MM.1S (cell line): ENCODE data around the gene PTPRO.

Experiments
- DNase-seq: peaks from one replicate; pipeline ENCODE4 v3.0.0-alpha.2; 2015
- H2AFZ ChIP-seq: fragments of 300-600 bp; sonication (generic); 2 replicates; pipeline ENCODE4 v1.6.0; 2016; ENCODE audit warnings: antibody characterized with exemption, low read length
- H3F3A ChIP-seq: fragments of 300-600 bp; sonication (generic); 2 replicates; pipeline ENCODE4 v1.6.1; 2016; ENCODE audit warnings: mild to moderate bottlenecking, antibody characterized with exemption, low read length, moderate library complexity, mixed read lengths; ENCODE audit not compliant: insufficient read depth
- H3K27ac ChIP-seq: fragments of 300-600 bp; sonication (generic); 2 replicates; pipeline ENCODE4 v1.5.1; 2016; ENCODE audit warnings: mild to moderate bottlenecking, low read length
- H3K27me3 ChIP-seq: fragments of 300-600 bp; sonication (generic); replicated peaks from 2 replicates; pipeline ENCODE4 v1.6.0; 2016; ENCODE audit warnings: low read length; ENCODE audit not compliant: insufficient read depth
- H3K36me3 ChIP-seq: fragments of 300-600 bp; sonication (generic); replicated peaks from 2 replicates; pipeline ENCODE4 v1.6.1; 2016; ENCODE audit warnings: mild to moderate bottlenecking, low read length, mixed read lengths; ENCODE audit not compliant: insufficient read depth
- H3K4me1 ChIP-seq: fragments of 300-600 bp; sonication (generic); 2 replicates; pipeline ENCODE4 v1.6.1; 2016; ENCODE audit warnings: low read length, mixed read lengths
- H3K4me2 ChIP-seq: fragments of 300-600 bp; sonication (generic); 2 replicates; pipeline ENCODE4 v1.6.0; 2016; ENCODE audit warnings: low read depth, low read length
- H3K4me3 ChIP-seq: fragments of 300-600 bp; sonication (generic); 2 replicates; pipeline ENCODE4 v1.5.1; 2016; ENCODE audit warnings: low read length, mixed read lengths
- H3K79me2 ChIP-seq: fragments of 300-600 bp; sonication (generic); 2 replicates; pipeline ENCODE4 v1.6.1; 2016; ENCODE audit warnings: mixed run types, low read length, mixed read lengths
- H3K9ac ChIP-seq: fragments of 300-600 bp; sonication (generic); 2 replicates; pipeline ENCODE4 v1.6.1; 2016; ENCODE audit warnings: low read length, mixed read lengths
- H3K9me2 ChIP-seq: fragments of 300-600 bp; sonication (generic); replicated peaks from 2 replicates; pipeline ENCODE4 v1.6.1; 2016; ENCODE audit warnings: mild to moderate bottlenecking, low read length, mixed read lengths; ENCODE audit not compliant: insufficient read depth
- H3K9me3 ChIP-seq: fragments of 300-600 bp; sonication (generic); replicated peaks from 2 replicates; pipeline ENCODE4 v1.6.1; 2016; ENCODE audit warnings: mild to moderate bottlenecking, low read length, mixed read lengths; ENCODE audit not compliant: insufficient read depth
- H4K20me1 ChIP-seq: fragments of 300-600 bp; sonication (generic); 2 replicates; pipeline ENCODE4 v1.6.1; 2016; ENCODE audit warnings: mild to moderate bottlenecking, low read length, moderate library complexity, mixed read lengths; ENCODE audit not compliant: insufficient read depth
- EZH2 ChIP-seq: fragments of 300-600 bp; sonication (generic); optimal IDR thresholded peaks from 2 replicates; pipeline ENCODE3; 2017; ENCODE audit warnings: low read depth, mild to moderate bottlenecking, antibody characterized with exemption, low read length, mixed read lengths
- EZH2phosphoT487 ChIP-seq: fragments of 300-600 bp; sonication (generic); IDR thresholded peaks from 2 replicates; pipeline ENCODE4 v1.6.1; 2018; ENCODE audit warnings: antibody characterized with exemption, low read length
- TF ChIP-seq, protein P1 (sequence below): fragments of 300-600 bp; sonication (generic); IDR thresholded peaks from 2 replicates; pipeline ENCODE4 v1.5.1; 2016; ENCODE audit warnings: antibody characterized with exemption, low read length, mixed read lengths

PTPRO gene

DNA sequence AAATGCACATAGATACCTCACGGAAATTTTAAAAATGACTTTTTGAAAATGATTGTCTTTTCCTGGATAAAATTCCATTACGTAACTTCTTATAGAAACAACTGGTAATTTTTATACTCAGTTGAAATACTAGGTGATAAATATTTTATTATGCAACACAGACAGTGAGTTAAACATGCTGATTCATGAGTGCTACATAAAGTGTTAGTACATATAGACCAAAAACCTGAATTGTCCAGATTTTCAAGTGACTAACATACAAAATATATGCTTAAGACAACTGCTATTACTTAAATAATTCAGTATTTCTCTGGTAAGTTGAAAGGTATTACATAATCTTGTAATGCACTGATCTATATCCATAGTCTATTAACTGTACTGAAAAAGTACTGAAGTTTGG is 11.9 kb downstream of the PTPRO start:
- DNase-seq = no peak
- Histone ChIP-seq H4K20me1 (no peaks in the 10 kb centered on the region), H2AFZ (no peak overlapping the region), H3K9me3 (no peaks in the 10 kb centered on the region), H3K4me1 (no peaks in the 10 kb centered on the region), H3K27ac (no peak overlapping the region), H3K36me3 (no peaks in the 10 kb centered on the region), H3K9me2 (no peaks in the 10 kb centered on the region), H3K4me2 (no peak overlapping the region), H3K79me2 (no peaks in the 10 kb centered on the region), H3K9ac (no peak overlapping the region), H3K4me3 (no peak overlapping the region), H3K27me3 (no peaks in the 10 kb centered on the region), H3F3A (no peaks in the 10 kb centered on the region)
- no peak for TF ChIP-seq EZH2
- TF ChIP-seq, protein P1, sequence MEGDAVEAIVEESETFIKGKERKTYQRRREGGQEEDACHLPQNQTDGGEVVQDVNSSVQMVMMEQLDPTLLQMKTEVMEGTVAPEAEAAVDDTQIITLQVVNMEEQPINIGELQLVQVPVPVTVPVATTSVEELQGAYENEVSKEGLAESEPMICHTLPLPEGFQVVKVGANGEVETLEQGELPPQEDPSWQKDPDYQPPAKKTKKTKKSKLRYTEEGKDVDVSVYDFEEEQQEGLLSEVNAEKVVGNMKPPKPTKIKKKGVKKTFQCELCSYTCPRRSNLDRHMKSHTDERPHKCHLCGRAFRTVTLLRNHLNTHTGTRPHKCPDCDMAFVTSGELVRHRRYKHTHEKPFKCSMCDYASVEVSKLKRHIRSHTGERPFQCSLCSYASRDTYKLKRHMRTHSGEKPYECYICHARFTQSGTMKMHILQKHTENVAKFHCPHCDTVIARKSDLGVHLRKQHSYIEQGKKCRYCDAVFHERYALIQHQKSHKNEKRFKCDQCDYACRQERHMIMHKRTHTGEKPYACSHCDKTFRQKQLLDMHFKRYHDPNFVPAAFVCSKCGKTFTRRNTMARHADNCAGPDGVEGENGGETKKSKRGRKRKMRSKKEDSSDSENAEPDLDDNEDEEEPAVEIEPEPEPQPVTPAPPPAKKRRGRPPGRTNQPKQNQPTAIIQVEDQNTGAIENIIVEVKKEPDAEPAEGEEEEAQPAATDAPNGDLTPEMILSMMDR = no peak
- no peak for TF ChIP-seq EZH2phosphoT487

DNA sequence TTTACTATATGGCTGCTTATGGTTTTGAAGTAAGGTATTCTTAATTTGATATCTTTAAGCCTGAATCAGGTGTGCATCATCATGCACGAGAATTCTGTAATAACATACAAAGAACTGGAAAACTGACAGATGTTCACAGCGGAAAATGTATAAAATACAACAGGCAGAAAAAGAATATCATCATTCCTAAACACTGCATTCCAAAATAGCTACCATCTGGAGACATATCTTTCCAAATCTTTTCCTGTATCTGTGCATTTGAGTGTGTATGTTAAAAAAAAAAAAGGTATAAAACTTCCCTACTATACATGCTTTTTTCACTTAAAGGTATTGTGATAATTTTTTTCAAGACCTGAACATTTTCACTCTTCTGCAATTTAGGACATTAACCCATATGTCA is 13.7 kb downstream of the PTPRO start:
- Histone ChIP-seq H3K4me1 (no peaks in the 10 kb centered on the region), H3K4me2 (no peak overlapping the region), H3K9me2 (no peaks in the 10 kb centered on the region), H3K9me3 (no peaks in the 10 kb centered on the region), H3K27ac (no peak overlapping the region), H2AFZ (no peak overlapping the region), H3F3A (no peaks in the 10 kb centered on the region), H3K9ac (no peak overlapping the region), H3K79me2 (no peaks in the 10 kb centered on the region), H3K4me3 (no peak overlapping the region), H3K27me3 (no peaks in the 10 kb centered on the region), H4K20me1 (no peaks in the 10 kb centered on the region), H3K36me3 (no peaks in the 10 kb centered on the region)
- TF ChIP-seq EZH2 (no peak), EZH2phosphoT487 (no peak)
- TF ChIP-seq, protein P1 = no peak
- DNase-seq = no peak

DNA sequence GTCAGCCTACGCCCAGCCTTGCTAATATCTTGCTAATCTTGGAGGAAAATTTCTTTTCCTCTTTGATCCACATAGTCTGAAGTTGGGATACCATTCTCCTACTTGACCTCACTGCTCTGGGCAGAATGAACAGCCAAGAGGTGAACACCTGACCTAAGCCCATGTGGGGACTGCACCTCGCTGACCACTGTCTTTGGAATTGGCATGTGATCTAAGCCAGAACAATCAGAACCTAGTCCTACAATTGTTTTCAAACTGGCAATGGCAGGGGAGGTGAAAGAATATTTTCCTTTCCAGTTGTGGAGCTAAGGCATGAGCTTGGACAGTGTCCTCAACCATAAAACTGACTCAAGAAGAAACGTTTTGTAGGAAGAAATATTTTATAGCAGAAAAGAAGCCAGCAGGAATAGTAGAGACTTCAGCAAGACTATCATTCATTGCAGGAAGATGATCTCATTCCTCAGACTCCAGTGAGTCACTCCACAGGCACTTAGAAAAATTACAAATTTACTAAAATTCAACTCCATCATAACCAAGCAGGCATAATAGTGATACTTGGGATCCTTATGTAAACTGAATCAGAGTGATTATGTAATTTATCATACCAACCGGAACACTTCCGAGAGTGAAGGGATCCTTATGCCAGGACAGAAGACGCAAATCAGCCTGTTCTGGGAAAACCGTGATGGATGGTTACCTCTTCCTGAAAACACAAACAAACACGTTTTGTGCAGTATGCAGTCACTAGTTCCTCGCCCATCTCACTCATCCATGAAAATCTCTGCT is 14.7 kb downstream of the PTPRO start:
- Histone ChIP-seq H3K79me2 (no peaks in the 10 kb centered on the region), H3K4me1 (no peaks in the 10 kb centered on the region), H4K20me1 (no peaks in the 10 kb centered on the region), H3K4me2 (no peak overlapping the region), H3K9me2 (no peaks in the 10 kb centered on the region), H3K27me3 (no peaks in the 10 kb centered on the region), H3F3A (no peaks in the 10 kb centered on the region), H3K9ac (no peak overlapping the region), H3K4me3 (no peak overlapping the region), H3K9me3 (no peaks in the 10 kb centered on the region), H3K36me3 (no peaks in the 10 kb centered on the region), H3K27ac (no peak overlapping the region), H2AFZ (no peak overlapping the region)
- no peak for TF ChIP-seq EZH2
- DNase-seq = no peak

DNA sequence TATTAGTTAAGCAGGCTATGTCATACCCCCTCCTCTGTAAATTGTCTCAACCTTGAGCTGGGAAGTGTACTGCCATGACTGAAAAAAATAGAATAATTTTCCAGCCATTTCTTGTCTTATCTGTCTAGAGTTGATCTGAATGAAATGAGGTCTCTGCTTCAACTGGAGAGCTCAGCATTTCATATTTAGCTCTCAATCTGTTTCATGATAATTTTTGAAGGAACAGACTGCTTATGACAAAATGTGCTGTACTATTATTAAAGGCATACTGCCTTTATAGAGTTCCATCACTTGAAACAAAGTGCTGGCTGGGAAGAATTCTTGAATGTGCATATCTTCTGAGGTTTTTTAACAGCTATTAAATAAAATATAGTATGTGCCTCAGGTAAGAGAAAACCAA is 19.1 kb downstream of the PTPRO start:
- DNase-seq = no peak
- Histone ChIP-seq H3K4me1 (no peaks in the 10 kb centered on the region), H4K20me1 (no peaks in the 10 kb centered on the region), H3K9me3 (no peaks in the 10 kb centered on the region), H3K36me3 (no peaks in the 10 kb centered on the region), H3K9me2 (no peaks in the 10 kb centered on the region), H3F3A (no peaks in the 10 kb centered on the region), H3K27ac (no peak overlapping the region), H2AFZ (no peak overlapping the region), H3K4me2 (no peak overlapping the region), H3K9ac (no peak overlapping the region), H3K27me3 (no peaks in the 10 kb centered on the region), H3K79me2 (no peaks in the 10 kb centered on the region), H3K4me3 (no peak overlapping the region)
- TF ChIP-seq EZH2 (no peak), EZH2phosphoT487 (no peak)
